NB4 (cell line): ENCODE measurements around the gene CYCS.

Experiments used
- MYC ChIP-seq: IDR thresholded peaks from 2 replicates; pipeline ENCODE4 v1.6.1; 2011; ENCODE audit warnings: low read depth, low read length
- POLR2A ChIP-seq: IDR thresholded peaks from 2 replicates; pipeline ENCODE4 v1.6.1; 2011; ENCODE audit warnings: mild to moderate bottlenecking; ENCODE audit not compliant: insufficient read length; ENCODE audit errors: extremely low read depth
- TF ChIP-seq, protein P1 (sequence below): IDR thresholded peaks from one replicate; pipeline ENCODE4 v1.5.1; 2012; ENCODE audit warnings: low read depth, low read length
- TF ChIP-seq, protein P2 (sequence below): IDR thresholded peaks from 2 replicates; pipeline ENCODE4 v1.6.1; 2011; ENCODE audit warnings: low read depth, low read length

DNA sequence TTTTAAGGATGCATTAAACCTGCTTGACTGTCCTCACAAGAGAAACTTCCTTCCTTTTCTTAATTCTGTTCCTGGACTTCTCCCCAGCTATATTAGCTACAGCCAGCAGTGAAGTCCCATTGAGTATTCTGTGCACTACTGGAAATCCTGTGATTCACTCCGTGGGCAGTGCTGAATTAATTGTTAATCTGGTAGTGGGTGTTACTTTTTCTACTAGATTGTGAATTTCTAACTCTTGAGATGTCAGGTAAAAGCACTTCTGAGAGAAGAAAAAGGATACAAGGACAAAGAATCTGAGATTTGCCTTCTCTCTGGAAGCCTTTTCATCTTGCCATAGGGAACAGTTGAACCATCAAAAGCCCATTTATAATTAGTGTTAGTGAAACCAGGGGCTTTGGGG is 33.9 kb downstream of the CYCS start:
- no peak for TF ChIP-seq POLR2A
- TF ChIP-seq, protein P1, sequence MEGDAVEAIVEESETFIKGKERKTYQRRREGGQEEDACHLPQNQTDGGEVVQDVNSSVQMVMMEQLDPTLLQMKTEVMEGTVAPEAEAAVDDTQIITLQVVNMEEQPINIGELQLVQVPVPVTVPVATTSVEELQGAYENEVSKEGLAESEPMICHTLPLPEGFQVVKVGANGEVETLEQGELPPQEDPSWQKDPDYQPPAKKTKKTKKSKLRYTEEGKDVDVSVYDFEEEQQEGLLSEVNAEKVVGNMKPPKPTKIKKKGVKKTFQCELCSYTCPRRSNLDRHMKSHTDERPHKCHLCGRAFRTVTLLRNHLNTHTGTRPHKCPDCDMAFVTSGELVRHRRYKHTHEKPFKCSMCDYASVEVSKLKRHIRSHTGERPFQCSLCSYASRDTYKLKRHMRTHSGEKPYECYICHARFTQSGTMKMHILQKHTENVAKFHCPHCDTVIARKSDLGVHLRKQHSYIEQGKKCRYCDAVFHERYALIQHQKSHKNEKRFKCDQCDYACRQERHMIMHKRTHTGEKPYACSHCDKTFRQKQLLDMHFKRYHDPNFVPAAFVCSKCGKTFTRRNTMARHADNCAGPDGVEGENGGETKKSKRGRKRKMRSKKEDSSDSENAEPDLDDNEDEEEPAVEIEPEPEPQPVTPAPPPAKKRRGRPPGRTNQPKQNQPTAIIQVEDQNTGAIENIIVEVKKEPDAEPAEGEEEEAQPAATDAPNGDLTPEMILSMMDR = no peak
- TF ChIP-seq, protein P2, sequence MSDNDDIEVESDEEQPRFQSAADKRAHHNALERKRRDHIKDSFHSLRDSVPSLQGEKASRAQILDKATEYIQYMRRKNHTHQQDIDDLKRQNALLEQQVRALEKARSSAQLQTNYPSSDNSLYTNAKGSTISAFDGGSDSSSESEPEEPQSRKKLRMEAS = no peak
- TF ChIP-seq MYC = no peak
